T-helper 1 cell treated with Interleukin-12 subunit alpha and Interleukin-12 subunit beta and Interleukin-4 antibody, amounts not matched to agents 30 ng/mL and 1 ng/mL, for 36 hours (primary cell): ENCODE measurements around the gene ZNF853. TPM values are rescaled to one million over a fixed set of nuclear protein-coding genes. Genes with fewer than 3 reads are reported as not detected.
"Not testable (repeated sequence)": the region's sequence is repeated elsewhere in the genome, so short reads cannot be mapped to it uniquely, and the experiment has no call there.

ENCODE experiments used
- intact Hi-C: fragments of 100-400 bp; cut with micrococcal nuclease; formaldehyde crosslinking; loops from one replicate; pipeline ENCODE4 v1.15.1; 2024
- total RNA-seq: library from RNA; stranded (reverse); gene quantifications from 2 replicates; pipeline ENCODE4 v1.2.3, GENCODE V29; 2022

ZNF853 gene
- total RNA-seq, 1 donor from 2014 or later = 0.07 TPM

DNA sequence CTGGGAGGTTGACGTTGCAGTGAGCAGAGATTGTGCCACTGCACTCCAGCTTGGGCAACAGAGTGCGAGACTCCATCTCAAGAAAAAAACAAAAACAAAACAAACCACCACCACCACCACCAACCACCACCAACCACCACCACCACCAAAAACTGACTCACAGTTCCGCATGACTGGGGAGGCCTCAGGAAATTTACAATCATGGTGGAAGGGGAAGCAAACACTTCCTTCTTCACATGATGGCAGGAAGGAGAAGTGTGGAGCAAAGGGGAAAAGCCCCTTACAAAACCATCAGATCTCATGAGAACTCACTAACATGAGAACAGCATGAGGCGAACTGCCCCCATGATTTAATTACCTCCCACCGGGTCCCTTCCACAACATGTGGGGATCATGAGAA lies 19.6 kb downstream of the ZNF853 start:
- intact Hi-C loops = not testable (repeated sequence)

DNA sequence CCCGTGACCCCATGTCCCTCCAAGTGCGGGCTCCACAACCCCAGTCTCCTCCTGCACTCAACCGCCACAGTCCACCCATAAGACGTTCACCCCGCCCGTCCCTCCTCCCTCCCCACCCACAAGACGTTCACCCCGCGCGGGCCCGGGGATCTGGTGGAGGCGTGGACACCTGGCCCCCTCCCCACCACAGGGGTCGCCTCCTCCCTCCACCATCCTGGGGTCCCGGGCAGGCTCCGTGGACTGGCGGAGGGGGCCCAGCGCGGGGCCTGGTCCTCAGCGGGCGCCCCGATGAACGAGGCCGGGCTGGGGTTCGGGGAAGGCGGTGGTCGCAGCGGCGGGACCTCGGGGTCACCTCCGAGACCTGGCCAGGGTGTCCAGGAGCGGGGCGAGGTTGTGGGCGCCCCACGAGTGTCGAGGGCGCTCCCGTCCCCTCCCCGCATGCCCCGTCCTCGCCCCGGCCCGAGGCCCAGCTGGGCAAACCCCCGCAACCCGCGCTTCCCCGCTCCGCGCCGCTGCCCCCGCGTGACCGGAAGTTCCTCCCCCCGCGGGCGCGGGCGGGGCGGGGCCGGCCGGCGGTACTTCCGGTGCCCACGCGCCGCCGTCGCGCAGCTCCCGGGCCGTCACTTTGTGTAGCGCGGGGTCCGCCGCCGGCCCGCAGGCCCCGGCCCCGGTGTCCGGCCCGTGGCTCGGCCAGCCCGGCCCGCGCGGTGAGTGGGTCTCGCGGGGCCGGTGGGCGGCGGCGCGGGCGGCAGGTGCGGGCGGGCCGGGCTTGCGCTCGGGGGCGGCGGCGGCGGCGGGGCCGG lies 21.5 kb downstream of the ZNF853 start, which contains the start of gene ZNF316:
TSS of gene ZNF316 (plus strand) at position 578 of the 803 bp plus-strand sequence. CDS start 5,092 bp downstream, outside the sequence.
- intact Hi-C loops = loop anchor here (2.0 kb wide), 2 partner anchors 70 to 1004 kb away; partner anchors contain the start of genes UMAD1 and ZNF12

DNA sequence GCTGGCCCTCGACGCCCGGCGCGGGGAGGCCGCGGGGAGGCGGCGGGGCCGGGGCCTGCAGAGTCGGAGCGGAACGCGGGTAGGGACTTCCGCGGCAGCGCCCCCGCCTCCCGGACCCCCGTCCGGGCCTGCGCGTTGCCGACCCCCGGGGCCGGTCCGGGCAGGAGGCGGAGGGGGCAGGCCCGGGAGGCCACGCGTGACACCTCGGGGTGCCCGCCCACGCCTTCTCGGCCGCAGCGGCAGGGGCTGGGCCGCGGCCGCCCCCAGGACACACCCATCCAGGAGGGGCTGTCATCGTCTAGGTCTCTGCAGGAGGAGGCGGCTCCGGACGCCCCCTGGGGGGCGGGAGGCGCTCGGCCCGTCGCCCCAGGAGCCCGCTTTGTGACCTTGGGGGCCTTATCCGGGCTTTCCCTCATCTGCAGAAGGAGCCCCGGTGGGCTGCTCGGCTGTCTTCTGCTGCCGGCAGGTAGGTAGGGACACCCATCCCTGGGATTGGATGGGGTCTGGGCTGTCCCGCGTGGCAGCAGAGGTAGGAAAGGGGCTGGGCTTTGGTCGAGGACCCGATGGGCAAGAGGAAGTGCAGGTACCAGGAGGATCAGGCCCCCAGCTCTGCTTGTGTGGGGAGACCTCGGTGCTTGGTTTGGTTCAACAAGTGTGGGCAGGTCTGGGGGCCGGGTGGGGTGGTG lies 22.3 kb downstream of the ZNF853 start:
- intact Hi-C loops = loop anchor here (1.0 to 2.0 kb wide), 4 partner anchors 47 to 1003 kb away; partner anchors contain the start of genes INTS15, UMAD1 and ZNF12

DNA sequence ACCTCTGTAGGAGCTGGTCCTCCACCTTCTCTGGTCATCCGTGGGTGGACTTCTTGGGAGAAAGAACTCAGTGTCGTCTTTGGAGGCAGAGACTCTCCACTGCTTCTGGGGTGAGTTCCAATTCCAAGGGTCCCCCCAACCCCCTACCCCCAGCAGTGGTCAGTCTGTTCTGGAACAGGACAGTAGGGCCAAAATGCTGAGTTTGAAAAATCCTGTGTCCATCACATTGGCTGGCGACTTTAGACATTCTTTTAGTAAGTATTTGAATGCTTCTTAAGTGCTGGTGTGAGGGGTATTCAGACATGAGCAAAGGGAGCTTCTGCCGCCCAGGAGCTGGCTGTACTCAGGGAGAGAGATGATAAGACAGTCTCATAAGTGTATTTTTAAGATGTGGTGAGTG lies 23.6 kb downstream of the ZNF853 start:
- intact Hi-C loops = no loop called here

DNA sequence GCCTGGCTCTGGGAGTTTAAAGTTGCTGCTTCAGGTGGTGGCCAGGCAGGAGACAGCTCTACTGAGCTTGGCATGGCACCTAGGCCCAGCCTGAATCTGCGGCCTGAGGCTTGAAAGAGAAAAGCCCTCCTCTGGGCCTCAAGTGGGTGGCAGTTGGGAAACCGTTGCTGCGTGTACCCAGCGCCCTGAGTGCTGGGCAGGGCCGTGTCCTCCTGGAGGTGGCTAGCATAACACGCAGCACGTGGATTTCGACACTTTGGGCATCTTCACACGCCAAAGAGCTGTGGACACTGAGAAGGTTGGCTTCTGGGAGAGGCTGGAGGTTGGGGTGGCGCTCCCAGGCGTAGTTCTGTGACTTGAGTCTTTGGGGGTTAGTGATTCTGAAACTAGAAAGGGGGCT lies 24.2 kb downstream of the ZNF853 start:
- intact Hi-C loops = no loop called here

DNA sequence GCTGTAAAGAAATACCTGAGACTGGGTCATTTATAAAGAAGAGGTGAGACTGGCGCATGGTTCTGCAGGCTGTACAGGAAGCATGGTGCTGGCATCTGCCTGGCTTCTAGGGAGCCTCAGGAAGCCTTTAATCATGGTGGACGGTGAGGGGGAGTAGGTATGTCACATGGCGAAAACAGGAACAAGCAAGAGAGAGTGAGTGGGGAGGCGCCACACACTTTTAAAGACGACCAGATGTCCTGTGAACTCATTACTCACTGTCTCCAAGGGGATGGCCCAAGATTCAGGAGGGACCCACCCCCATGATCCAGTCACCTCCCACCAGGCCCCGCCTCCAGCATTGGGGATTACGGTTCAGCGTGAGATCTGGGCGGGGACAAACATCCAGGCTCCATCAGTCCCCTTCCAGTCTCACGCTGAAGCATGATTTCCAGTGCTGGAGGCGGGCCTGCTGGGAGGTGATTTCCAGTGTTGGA lies 24.9 kb downstream of the ZNF853 start:
- intact Hi-C loops = no loop called here

DNA sequence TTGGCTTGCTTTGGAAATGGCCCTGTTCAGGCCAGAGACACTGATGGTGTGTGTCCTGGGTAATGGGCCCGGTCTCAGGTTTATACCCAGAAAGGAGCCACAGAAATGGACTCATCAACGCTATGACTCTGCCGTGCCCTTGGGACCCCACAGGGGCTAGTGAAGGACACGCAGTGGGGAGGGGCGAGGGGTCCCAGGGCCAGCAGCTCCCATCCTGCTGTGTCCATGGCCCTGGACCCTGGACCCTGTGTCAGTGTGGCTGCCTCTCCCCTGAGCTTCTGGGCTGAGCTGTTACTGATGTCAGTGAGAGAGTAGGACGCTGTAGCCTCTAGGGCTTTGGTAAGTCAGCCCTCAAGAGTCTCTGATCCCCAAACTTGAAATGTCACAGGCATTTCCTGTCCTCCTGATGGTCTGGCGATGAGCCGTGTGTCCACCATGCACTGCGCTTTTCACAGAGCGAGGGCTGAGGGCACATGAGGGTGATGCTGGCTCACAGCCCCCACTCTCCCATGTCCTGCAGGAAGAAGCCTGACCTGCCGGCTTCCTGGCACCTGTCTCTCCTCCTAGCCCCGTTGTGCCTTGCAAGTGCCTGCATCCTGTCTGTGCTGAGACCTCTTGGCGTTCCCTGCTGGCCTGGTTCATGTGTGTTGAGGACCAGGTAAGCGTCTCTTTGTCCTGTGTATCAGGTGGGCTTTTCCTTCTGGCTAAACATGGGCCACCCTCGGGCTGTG lies 26.1 kb downstream of the ZNF853 start:
- intact Hi-C loops = no loop called here

DNA sequence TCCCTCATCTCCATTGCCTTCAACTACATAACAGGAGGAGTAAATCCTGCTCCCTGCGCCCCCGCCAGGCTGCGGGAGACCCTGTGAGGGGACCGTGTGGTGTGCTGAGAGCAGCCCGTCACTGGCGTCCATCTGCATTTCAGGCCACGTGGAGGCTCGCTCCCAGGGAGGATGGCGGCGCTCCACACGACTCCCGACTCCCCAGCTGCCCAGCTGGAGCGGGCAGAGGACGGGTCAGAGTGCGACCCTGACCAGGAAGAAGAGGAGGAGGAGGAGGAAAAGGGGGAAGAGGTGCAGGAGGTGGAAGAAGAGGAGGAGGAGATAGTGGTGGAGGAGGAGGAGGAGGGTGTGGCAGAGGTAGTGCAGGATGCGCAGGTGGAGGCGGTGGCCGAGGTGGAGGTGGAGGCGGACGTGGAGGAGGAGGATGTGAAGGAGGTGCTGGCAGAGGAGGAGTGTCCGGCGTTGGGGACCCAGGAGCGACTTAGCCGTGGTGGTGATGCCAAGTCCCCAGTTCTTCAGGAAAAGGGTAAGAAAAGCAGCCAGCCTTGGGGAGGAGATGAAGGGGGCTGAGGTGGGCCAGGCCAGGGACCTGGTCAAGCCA lies 26.9 kb downstream of the ZNF853 start:
- intact Hi-C loops = no loop called here

DNA sequence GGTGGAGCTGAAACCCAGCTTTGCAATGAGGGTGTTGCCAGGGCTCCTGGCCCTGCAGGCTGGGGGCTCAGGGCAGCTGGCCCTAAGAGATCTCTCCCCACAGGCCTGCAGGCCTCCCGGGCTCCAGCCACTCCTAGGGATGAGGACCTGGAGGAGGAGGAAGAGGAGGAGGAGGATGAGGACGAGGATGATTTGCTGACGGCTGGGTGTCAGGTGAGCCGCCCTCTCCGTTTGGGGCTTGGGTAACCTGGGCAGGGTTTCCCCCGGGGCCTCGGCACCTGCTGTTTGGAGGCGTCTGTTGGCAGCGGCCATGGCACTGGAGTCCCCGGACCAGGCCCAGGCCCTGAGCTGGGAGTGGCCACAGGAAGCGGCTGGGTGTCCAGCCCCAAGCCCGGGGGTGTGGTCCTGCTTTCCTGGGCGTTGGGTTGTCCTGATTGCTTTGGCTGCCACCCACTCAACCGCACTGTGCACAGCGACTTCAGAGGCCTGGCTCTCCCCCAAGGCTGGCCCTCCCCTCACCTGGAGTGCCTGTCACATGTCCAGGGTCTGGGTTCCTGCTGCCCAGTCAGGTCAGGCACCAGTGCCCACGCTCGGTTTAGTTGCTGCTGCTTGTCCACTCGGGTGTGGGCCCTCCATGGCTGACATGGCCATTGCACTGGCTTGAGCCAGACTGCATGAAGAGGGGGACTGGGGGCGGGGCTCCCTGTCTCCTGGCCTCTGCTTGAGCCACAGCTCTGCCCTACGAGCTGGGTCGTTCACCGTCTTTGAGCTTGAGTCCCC lies 27.6 kb downstream of the ZNF853 start:
- intact Hi-C loops = no loop called here

DNA sequence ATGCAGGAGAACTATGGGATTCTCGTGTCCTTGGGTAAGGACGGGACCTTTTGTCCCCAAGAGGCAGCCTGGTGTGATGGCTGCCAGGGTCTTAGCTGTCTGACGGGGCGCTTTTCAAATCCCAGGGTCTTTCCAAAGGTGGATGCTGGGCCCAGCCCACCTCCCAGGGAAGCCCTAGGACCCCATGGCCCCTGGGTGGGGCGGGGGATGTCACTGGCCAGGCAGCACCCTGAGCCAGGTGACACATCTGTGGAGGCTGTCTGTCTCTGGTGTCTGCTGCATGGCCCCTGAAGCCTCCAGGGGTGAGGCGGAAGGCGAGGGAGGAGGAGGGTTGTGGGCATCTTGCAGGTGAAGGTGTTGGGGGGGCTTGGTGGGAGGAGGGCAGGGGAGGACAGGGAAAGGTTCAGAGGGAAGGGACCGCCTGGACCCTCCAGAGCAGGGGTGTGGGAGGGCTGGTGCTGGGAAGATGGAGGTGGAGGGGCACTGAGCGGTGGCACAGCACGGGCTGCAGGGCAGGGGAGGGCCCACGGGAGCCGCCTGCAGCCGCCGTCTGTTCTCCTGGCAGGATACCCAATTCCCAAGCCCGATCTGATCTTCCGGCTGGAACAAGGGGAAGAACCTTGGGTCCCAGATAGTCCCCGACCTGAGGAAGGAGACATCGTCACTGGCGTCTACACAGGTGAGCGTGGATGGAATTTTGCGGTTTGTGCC lies 28.7 kb downstream of the ZNF853 start:
- intact Hi-C loops = no loop called here

DNA sequence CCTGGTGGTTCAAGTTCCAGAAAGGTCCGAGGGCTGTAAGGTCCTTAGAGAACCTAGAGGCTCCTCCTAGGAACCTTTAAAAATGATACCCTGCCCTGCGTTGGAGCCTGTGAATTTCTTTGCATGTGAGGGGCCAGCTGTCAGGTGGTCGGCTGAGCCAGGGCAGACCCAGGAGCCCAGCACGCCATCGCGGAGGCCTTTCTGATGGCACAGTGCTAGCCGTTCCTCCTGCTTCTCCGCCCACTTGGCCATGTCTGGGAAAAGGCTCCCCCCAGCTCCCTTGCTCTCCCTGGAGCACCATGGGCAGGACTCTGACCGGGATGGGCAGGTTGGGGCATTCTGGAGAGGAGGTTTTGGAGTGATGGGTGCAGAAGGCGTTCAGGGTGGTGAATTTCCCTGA lies 29.3 kb downstream of the ZNF853 start:
- intact Hi-C loops = no loop called here

DNA sequence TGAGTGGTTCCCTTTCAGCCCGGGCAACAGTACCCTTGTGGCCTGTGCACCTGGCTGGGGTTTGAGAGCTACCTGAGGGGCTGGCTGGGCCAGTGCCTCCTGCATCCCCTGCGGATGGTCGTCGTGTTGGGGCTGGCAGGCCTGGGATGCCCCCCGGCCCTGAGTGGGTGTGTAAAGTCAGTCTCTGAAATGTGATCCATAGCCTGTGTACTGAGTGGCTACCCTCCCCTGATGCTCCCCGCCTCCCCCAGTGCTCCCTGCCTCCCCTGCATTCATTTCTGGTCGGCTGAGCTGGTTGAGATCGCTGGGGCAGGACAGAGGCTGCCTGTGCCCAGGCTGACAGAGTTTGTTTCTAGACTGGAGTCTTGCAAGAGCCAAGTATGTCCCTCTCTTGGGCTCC lies 31.1 kb downstream of the ZNF853 start:
- intact Hi-C loops = no loop called here

DNA sequence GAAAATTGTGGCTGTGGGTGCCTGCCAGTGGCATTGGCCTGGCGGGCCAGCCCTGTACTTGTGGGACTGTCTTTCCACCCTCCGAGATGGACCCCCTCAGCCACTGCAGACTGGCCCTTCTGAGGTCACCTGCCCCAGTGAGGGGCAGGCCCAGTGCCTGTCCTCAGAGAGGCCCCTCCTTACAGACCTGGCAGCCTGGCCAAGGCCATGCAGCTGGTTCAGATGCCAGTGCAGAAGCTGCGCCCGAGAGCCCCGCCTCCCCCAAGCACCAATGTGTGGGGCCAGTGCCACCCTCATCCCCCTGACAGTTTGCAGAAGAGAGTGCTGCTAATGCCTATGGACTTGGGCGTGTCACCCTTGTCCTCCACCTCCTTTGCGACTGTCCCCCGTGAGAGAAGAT lies 31.7 kb downstream of the ZNF853 start:
- intact Hi-C loops = no loop called here

DNA sequence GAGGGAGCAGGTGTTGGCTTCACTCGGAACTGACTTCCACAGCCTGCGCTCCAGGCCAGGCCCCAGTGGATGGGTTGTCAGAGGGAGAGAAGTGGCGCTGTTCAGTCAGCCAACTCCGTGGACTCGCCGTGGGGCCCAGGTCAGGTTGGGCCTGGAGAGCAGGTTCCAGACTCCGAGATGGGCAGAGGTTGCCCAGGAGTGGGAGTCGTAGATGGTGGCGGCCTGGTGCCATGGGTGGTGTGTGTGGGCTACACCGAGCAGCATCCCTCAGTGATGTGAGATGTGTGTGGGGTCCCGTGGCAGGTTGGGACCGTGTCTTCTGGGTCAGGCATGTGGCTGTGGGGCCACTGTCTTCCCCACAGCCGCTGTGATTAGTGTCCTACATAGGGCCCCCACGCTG lies 32.1 kb downstream of the ZNF853 start:
- intact Hi-C loops = no loop called here

DNA sequence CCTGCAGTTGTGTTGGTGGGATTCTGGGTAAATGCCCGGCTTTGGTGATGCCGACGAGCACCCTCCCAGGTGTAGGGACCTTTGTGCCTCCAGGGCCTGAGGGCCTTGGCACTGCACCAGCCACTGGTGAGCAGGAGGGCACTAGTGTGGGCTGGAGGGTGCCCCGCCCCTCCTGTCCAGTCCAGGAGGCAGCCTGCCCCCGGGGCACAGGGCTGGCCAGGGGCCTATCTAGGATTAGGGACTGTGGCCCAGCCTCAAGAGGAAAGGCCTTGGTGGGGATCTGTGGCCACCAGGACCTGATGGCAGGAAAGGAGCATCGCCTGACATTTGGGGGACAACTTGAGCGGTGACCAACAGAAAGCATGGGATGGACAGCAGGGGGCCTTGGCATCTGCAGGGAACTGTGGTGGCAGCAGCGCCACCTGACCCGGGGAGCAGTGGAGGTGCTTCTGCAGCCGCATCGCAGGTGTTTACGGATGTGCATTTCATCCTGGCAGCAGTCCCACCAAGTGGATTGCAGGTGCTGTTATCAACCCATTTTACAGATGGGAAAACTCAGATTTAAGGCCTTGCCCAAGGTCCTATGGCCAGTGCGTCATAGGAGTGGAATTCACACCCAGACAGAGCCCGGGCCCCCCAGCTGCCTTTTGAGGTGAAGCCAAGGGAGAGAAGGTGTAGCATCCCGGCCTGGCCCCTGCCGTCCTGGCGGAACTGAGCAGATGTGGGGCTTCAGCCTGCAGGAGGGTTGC lies 32.8 kb downstream of the ZNF853 start:
- intact Hi-C loops = no loop called here

DNA sequence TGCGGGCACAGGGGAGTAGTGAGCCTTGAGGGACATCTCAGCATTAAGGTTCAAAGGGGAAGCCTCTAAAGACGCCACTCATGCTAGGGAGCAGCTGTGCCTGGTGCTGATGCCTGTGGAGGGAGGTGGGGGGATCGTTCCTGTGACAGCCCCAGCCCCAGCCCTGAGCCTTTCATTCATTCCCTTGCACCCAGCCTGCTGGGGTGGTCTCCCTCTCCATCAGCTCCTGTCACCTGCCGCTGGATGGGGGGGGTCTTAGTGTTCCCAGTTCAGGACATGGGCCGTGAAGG lies 33.4 kb downstream of the ZNF853 start:
- intact Hi-C loops = no loop called here

DNA sequence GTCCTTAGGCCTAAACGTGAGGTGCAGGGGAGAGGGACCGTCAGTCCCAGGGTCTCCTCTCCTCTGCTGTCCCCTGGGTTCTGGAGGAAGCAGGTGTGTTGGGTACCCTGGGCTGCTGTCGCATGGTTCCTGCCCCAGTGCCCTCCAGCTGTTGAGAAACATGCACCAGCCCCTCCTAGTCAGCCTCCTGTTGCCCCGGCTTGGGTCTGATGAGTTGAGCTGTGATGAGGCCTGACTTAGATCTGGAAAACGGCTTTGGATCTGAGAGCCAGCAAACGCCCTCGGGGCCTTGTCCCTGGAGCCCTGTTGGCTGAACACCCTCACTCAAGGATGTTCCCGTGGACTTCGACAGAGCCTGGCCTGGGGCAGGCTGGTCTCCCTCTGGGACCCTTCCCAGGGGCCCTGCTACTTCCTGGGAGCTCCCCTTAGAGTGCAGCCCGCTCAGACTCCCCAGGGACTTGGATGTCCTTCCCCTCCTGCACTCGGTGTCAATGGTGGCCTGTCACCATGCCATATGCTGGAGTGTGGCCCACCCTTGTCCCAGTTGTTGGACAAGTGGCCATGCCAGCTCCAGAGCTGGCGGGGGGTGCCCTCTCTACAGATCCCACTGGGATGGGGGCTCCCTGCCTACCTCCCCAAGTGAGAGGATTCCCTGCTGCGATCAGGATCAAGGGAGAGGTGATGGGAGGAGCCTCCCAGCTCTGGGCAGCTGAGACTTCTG lies 34.0 kb downstream of the ZNF853 start:
- intact Hi-C loops = no loop called here

DNA sequence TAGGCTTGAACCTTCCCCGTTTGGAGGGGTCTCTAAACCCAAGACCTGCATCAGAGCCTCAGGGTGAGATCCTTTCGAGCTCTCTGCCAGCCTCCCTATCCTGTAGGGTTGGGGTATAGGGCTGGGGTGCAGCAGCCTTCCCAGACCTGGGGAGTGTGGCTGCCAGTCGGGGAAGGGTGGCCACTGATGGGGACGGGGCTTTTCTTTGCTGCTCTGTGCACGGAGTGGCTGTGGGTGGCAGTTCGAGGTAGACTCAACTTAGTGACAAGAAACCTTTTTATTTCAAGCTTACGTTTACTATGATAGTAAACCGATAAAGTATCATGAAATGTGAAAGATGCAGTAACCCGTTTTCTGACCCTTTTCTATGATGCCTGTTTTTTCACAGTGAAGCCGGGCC lies 34.7 kb downstream of the ZNF853 start:
- intact Hi-C loops = no loop called here

DNA sequence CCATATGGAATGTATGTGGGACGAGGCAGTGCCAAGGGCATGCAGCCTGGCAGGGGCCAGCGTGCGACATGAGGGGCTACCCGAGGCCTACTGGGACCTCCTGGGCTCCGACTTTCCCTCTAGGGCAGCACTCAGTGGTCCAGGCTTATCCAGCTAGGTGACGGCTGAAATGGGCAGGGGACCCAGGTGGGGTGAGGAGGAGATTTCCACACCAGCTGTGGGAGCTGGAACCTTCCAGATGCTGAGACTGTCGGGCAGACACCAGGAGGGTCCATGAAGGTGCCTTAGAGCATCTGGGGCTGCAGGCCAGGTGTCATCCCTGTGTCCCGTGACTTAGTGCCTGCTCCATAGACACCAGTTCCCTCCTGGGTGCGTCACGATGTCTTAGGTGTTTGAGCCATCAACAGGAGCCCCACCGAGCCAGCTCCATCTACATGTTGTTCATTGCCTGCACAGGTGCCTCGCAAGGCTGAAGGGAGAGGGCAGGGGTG lies 35.2 kb downstream of the ZNF853 start:
- intact Hi-C loops = no loop called here
